Stomach (tissue), 9 donors: Measurements from ENCODE around the gene ANKS1A. TPM values are rescaled to one million over a fixed set of nuclear protein-coding genes. Genes with fewer than 3 reads are reported as not detected.
A peak's percentile ranks its signal among the peaks of the same experiment; 100 is the strongest.

Source experiments
- DNase-seq, 2 donors: peaks; one replicate each; pipeline versions ENCODE4 v3.0.0 to v3.0.0-alpha.2; 2013 to 2019
- H3K27ac ChIP-seq, 5 donors: fragments of 200-600 bp in 4 of 5; sonication (generic) in 4 of 5; one replicate each; pipeline ENCODE4 v1.5.1; 2013 to 2019; ENCODE audit warnings: mild to moderate bottlenecking in 1 of 5, moderate library complexity in 1 of 5
- H3K27me3 ChIP-seq, 3 donors: fragments of 200-600 bp; sonication (generic); one replicate each; pipeline ENCODE4 v1.5.1; 2017 to 2019; ENCODE audit warnings: mixed run types in 1 of 3
- H3K36me3 ChIP-seq, 4 donors: fragments of 200-600 bp; sonication (generic); 1 replicate in 3 of 4; 2 replicates in 1 of 4; pipeline ENCODE4 v1.5.1; 2016 to 2019
- H3K4me1 ChIP-seq, 4 donors: fragments of 200-600 bp; sonication (generic); one replicate each; pipeline ENCODE4 v1.5.1; 2016 to 2019
- H3K4me3 ChIP-seq, 4 donors: fragments of 200-600 bp; sonication (generic) in 3 of 4; one replicate each; pipeline ENCODE4 v1.5.1; 2016 to 2019; ENCODE audit warnings: mild to moderate bottlenecking in 1 of 4
- H3K9me3 ChIP-seq, 4 donors: fragments of 200-600 bp; sonication (generic); one replicate each; pipeline ENCODE4 v1.5.1; 2016 to 2019
- EP300 ChIP-seq: sonication (generic); formaldehyde crosslinking; IDR thresholded peaks from one replicate; pipeline ENCODE4 v1.6.1; 2017; ENCODE audit warnings: antibody characterized with exemption
- POLR2A ChIP-seq, 4 donors: fragments of 450-650 bp; IDR thresholded peaks; one replicate each; pipeline ENCODE4 v1.6.1; 2016; ENCODE audit warnings: antibody characterized with exemption in 4 of 4, control low read depth in 2 of 4, mild to moderate bottlenecking in 1 of 4, moderate library complexity in 1 of 4
- POLR2AphosphoS5 ChIP-seq, 3 donors: sonication (generic); formaldehyde crosslinking; IDR thresholded peaks; one replicate each; pipeline ENCODE4 v1.6.1; 2016; ENCODE audit warnings: antibody characterized with exemption in 3 of 3
- WGBS, 5 donors: extraction: QIAGEN DNeasy Blood & Tissue Kit in 3 of 5; methylation state at CpG; one replicate each; pipeline versions ENCODE4 v1.1.5 to v1.1.7; 2013 to 2018; 5-methylcytosine and 5-hydroxymethylcytosine counted together
- intact Hi-C: fragments of 100-400 bp; cut with DNase I; formaldehyde crosslinking; loops from one replicate; pipeline ENCODE4 v1.15.1; 2023; ENCODE audit warnings: low total_unique reads
- polyA plus RNA-seq, 3 donors: library from polyadenylated mRNA; stranded (reverse); fragments of 200-250 nt; gene quantifications; one replicate each; pipeline ENCODE4 v1.2.3, GENCODE V29; 2013
- total RNA-seq, 5 donors: library from RNA; depleted of rRNA; stranded (reverse); fragments of >200 nt; gene quantifications; one replicate each; pipeline versions ENCODE4 v1.1.0 to v1.2.3, GENCODE V29; 2014 to 2016
- TF ChIP-seq, protein P1 (sequence below), 7 experiments: fragments of 450-650 bp in 4 of 7; fragments of 200-600 bp in 3 of 7; sonication (generic) in 3 of 7; IDR thresholded peaks; one replicate each; pipeline ENCODE4 v1.5.1; 2016 to 2019; ENCODE audit warnings: antibody characterized with exemption in 7 of 7, control low read depth in 2 of 7, mild to moderate bottlenecking in 1 of 7
- donor health status: healthy with polysubstance abuse.
- donor health status: Bipolar disorder and iron deficiency.
- donor health status: healthy.

Gene ANKS1A
- total and polyA plus RNA-seq, 8 donors, result 6.1 to 40.6 (median 21.5) TPM

DNA sequence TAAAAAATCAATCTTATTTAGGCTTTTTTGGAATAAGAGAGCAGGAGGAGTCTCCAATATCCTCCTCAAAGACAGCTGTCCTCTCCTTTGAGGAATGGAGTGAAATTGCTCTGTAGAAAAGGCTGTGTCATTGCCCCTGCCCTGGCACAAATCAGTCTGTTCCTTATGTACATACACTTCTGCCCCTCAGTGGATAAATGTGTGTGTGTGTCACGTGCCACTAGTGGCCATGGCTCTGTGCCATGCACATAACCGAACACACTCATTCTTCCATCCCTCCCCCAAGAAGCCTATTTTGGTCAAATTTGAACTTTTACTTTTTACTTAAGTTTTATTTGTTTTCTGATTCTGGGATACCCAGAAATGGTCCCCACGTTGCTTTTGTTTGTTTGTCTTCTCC is 49.2 kb downstream of the ANKS1A start:
- intact Hi-C loops, result no loop called here
- WGBS, 5 donors, result 32 to 57% (median 42%) methylated on average over 3 of the region's 3 CpGs
- no peaks in the 10 kb centered on the region for H3K9me3 ChIP-seq
- TF ChIP-seq, protein P1, sequence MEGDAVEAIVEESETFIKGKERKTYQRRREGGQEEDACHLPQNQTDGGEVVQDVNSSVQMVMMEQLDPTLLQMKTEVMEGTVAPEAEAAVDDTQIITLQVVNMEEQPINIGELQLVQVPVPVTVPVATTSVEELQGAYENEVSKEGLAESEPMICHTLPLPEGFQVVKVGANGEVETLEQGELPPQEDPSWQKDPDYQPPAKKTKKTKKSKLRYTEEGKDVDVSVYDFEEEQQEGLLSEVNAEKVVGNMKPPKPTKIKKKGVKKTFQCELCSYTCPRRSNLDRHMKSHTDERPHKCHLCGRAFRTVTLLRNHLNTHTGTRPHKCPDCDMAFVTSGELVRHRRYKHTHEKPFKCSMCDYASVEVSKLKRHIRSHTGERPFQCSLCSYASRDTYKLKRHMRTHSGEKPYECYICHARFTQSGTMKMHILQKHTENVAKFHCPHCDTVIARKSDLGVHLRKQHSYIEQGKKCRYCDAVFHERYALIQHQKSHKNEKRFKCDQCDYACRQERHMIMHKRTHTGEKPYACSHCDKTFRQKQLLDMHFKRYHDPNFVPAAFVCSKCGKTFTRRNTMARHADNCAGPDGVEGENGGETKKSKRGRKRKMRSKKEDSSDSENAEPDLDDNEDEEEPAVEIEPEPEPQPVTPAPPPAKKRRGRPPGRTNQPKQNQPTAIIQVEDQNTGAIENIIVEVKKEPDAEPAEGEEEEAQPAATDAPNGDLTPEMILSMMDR (IDR thresholded peaks at IDR 0.05), result no peak
- peak in 1 of 3 donors; percentile 45 for TF ChIP-seq POLR2AphosphoS5 (IDR thresholded peaks at IDR 0.05)
- peak in 1 of 2 donors; percentile 33 for DNase-seq
- no peaks in the 10 kb centered on the region for H3K36me3 ChIP-seq
- no peaks in the 10 kb centered on the region for H3K27me3 ChIP-seq
- peaks cover 15 to 40% (median 16%) of the 10 kb centered on the region in 4 donors for H3K4me1 ChIP-seq
- no peak overlapping the region for H3K27ac ChIP-seq
- H3K4me3 ChIP-seq, result no peak overlapping the region

DNA sequence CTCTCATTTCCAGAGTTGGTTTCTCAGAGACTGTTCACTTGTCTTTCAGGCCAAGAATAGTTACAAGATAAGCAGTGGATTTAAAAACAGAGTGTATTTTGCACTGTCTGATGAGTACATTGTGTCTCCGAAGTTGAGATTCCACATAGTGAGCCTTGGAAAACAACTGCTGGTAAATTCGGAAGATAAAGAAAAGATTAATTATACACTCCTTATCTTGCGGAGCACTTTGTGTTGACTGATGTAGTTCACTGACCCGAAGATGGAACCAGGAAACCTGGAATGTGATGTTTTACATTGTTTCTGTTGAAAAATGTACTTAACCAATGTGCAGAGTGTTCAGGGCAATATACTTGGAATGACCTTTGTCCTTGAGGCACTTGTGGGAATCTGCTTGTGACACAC is 51.0 kb downstream of the ANKS1A start:
- no peak overlapping the region for H3K4me3 ChIP-seq
- DNase-seq, result no peak
- intact Hi-C loops, result no loop called here
- 58 to 72% (median 60%) methylated on average over 4 of the region's 4 CpGs for WGBS, 5 donors
- no peaks in the 10 kb centered on the region for H3K36me3 ChIP-seq
- H3K27me3 ChIP-seq, result no peaks in the 10 kb centered on the region
- no peak overlapping the region for H3K27ac ChIP-seq
- no peak for TF ChIP-seq POLR2AphosphoS5 (IDR thresholded peaks at IDR 0.05)
- TF ChIP-seq, protein P1 (IDR thresholded peaks at IDR 0.05), result no peak
- TF ChIP-seq POLR2A (IDR thresholded peaks at IDR 0.05), result no peak
- no peak for TF ChIP-seq EP300
- no peaks in the 10 kb centered on the region for H3K9me3 ChIP-seq
- H3K4me1 ChIP-seq, result peaks cover 5 to 28% (median 5%) of the 10 kb centered on the region in 4 donors

DNA sequence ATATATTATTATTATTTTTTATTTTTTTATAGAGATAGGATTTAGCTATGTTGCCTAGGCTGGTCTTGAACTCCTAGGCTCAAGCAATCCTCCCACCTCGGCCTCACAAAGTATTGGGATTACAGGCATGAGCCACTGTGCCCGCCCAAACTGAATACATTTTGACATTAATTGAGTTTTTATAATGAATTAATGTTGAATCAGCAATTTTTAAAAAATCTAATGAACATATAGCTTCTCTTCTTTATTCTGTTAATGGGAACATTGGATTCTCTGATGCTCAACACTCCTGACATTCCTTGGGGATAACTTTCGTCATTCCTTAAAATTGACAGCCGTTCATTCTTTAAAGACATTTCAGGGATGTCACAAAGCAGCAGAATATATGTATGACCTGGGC is 52.4 kb downstream of the ANKS1A start:
- no peaks in the 10 kb centered on the region for H3K27me3 ChIP-seq
- H3K4me3 ChIP-seq, result no peak overlapping the region
- intact Hi-C loops, result no loop called here
- H3K36me3 ChIP-seq, result no peaks in the 10 kb centered on the region
- H3K9me3 ChIP-seq, result no peaks in the 10 kb centered on the region
- peaks cover 0 to 23% (median 0%) of the 10 kb centered on the region in 4 donors for H3K4me1 ChIP-seq
- no peak for DNase-seq
- H3K27ac ChIP-seq, result no peak overlapping the region
- no peak for TF ChIP-seq POLR2A (IDR thresholded peaks at IDR 0.05)
- WGBS, 5 donors, result 96 to 99% (median 97%) methylated on average over 4 of the region's 4 CpGs

DNA sequence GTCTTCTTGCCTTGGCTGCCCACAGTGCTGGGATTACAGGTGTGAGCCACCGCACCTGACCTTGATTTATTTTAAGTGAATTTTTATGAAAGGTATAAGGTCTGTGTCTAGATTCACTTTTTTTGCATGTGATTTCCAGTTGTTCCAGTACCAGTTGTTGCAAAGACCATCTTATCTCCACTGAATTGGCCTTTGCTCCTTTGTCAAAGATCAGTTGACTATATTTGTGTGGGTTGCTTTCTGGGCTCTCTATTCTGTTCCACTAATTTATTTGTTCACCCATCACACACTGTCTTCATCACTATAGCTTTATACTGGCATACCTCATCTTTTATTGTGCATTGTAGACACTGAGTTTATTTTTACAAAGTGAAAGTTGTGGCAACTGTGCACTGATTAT is 56.3 kb downstream of the ANKS1A start:
- no peaks in the 10 kb centered on the region for H3K4me1 ChIP-seq
- H3K27ac ChIP-seq, result no peak overlapping the region
- 92 to 100% (median 100%) methylated on average over 1 of the region's 1 CpG for WGBS, 5 donors
- H3K4me3 ChIP-seq, result no peak overlapping the region
- DNase-seq, result no peak
- no peaks in the 10 kb centered on the region for H3K27me3 ChIP-seq
- H3K36me3 ChIP-seq, result no peaks in the 10 kb centered on the region
- no peaks in the 10 kb centered on the region for H3K9me3 ChIP-seq
- intact Hi-C loops, result no loop called here
- TF ChIP-seq POLR2A (IDR thresholded peaks at IDR 0.05), result no peak
- TF ChIP-seq, protein P1 (IDR thresholded peaks at IDR 0.05), result no peak
- TF ChIP-seq EP300, result no peak
- no peak for TF ChIP-seq POLR2AphosphoS5 (IDR thresholded peaks at IDR 0.05)

DNA sequence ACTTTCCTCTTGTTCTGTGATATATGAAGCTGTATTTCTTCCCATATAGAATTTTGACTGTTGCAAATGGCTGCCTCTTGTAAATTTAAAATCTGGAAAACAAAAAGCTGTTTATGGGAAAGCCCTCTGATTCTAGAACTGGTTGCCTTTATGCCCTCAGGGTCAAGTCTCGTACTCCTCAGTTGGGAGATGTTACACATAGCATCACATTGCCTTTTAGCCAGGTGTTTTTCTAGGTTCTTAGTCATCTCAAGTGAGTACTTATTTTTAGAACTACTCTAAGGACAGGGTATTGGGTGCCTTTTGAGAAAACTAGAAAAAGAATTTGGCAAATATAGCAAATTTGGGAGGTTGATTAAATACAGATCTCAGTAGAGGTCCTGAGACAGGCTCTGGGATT is 58.5 kb downstream of the ANKS1A start:
- Histone ChIP-seq H3K27ac (no peak overlapping the region), H3K4me3 (no peak overlapping the region), H3K4me1 (peaks cover 0 to 8% (median 3%) of the 10 kb centered on the region in 4 donors), H3K27me3 (no peaks in the 10 kb centered on the region), H3K36me3 (no peaks in the 10 kb centered on the region), H3K9me3 (no peaks in the 10 kb centered on the region)
- 96 to 100% (median 98%) methylated on average over 1 of the region's 1 CpG for WGBS, 5 donors
- intact Hi-C loops, result no loop called here
- TF ChIP-seq EP300, result no peak
- no peak for TF ChIP-seq POLR2AphosphoS5 (IDR thresholded peaks at IDR 0.05)
- no peak for TF ChIP-seq POLR2A (IDR thresholded peaks at IDR 0.05)
- TF ChIP-seq, protein P1 (IDR thresholded peaks at IDR 0.05), result no peak
- no peak for DNase-seq
